ENCODE measurements around the gene NFIX. TPM values are rescaled to one million over a fixed set of nuclear protein-coding genes. Genes with fewer than 3 reads are reported as not detected.

Gene NFIX
- total RNA-seq, 4 donors from 2014 or later, result 32.3 to 81.2 (median 51.6) TPM

- WGBS, 2 donors, result 16 to 21% methylated on average over 20 of the region's 20 CpGs
- Histone ChIP-seq H3K9me3 (no peaks in the 10 kb centered on the region), H3K4me1 (peaks cover 63 to 100% (median 75%) of the 10 kb centered on the region in 3 donors), H3K27ac (peak overlapping the region; percentile 90 to 98 (median 92)), H3K36me3 (peaks cover 0 to 4% (median 0%) of the 10 kb centered on the region in 3 donors), H3K27me3 (peaks cover 0 to 38% (median 0%) of the 10 kb centered on the region in 4 donors), H3K4me3 (peak overlapping the region; percentile 26 to 61 (median 42))
- intact Hi-C loops (cut with DNase I), result no loop called here
- TF ChIP-seq POLR2A (IDR thresholded peaks at IDR 0.05) (no peak), CTCF (IDR thresholded peaks at IDR 0.05) (no peak)
- DNase-seq, result no peak
Observed at GRCh38 chr19:13013649-13014048, 18.4 kb downstream of the NFIX start.

GRCh38 chr19:13014101-13014920, 19.0 kb downstream of the NFIX start:
- Histone ChIP-seq H3K9me3 (no peaks in the 10 kb centered on the region), H3K36me3 (no peaks in the 10 kb centered on the region), H3K27ac (peak overlapping the region; percentile 90 to 98 (median 92)), H3K4me3 (peak overlapping the region; percentile 26 to 61 (median 42)), H3K4me1 (peaks cover 57 to 100% (median 75%) of the 10 kb centered on the region in 3 donors), H3K27me3 (peaks cover 0 to 38% (median 0%) of the 10 kb centered on the region in 4 donors)
- intact Hi-C loops (cut with DNase I), result no loop called here
- TF ChIP-seq CTCF (IDR thresholded peaks at IDR 0.05) (no peak), POLR2A (IDR thresholded peaks at IDR 0.05) (no peak)
- DNase-seq, result no peak
- 12 to 13% methylated on average over 21 to 34 of the region's 35 CpGs for WGBS, 2 donors

GRCh38 chr19:13014921-13015280, 19.6 kb downstream of the NFIX start:
- no peaks in the 10 kb centered on the region for H3K36me3 ChIP-seq
- no peaks in the 10 kb centered on the region for H3K9me3 ChIP-seq
- intact Hi-C loops (cut with DNase I), result no loop called here
- TF ChIP-seq CTCF (IDR thresholded peaks at IDR 0.05) (no peak), POLR2A (IDR thresholded peaks at IDR 0.05) (no peak)
- peak overlapping the region in 3 of 4 donors; percentile 41 to 61 (median 44) for H3K4me3 ChIP-seq
- peaks cover 54 to 100% (median 75%) of the 10 kb centered on the region in 3 donors for H3K4me1 ChIP-seq
- no peak for DNase-seq
- peak overlapping the region; percentile 91 to 98 (median 92) for H3K27ac ChIP-seq
- whole genome bisulfite sequencing, 2 donors, result 33 to 37% methylated on average over 4 of the region's 4 CpGs
- peaks cover 0 to 33% (median 0%) of the 10 kb centered on the region in 4 donors for H3K27me3 ChIP-seq

GRCh38 chr19:13015361-13016223, 20.3 kb downstream of the NFIX start:
- Histone ChIP-seq H3K4me1 (peaks cover 54 to 100% (median 75%) of the 10 kb centered on the region in 3 donors), H3K4me3 (peak overlapping the region in 3 of 4 donors; percentile 32 to 44 (median 37)), H3K27me3 (peaks cover 0 to 26% (median 0%) of the 10 kb centered on the region in 4 donors), H3K9me3 (no peaks in the 10 kb centered on the region), H3K36me3 (no peaks in the 10 kb centered on the region), H3K27ac (peak overlapping the region; percentile 91 to 98 (median 92))
- intact Hi-C loops (cut with DNase I), result no loop called here
- DNase-seq, result no peak
- TF ChIP-seq CTCF (IDR thresholded peaks at IDR 0.05), result no peak
- TF ChIP-seq POLR2A (IDR thresholded peaks at IDR 0.05), result no peak
- WGBS, 2 donors, result 28 to 42% methylated on average over 7 to 11 of the region's 12 CpGs
